ENCODE results near the gene NOTCH3.

The NOTCH3 gene

GRCh38 chr19:15123031-15123890, 77.5 kb downstream of the NOTCH3 start:
- no peak for DNase-seq (ENCODE audit: low read depth in 2 of 2)

- DNase-seq (ENCODE audit: low read depth in 2 of 2) = no peak
These were observed 78.3 kb downstream of the NOTCH3 start for GRCh38 chr19:15122331-15123030.

GRCh38 chr19:15120135-15121026, 80.4 kb downstream of the NOTCH3 start:
- no peak for DNase-seq (ENCODE audit: low read depth in 2 of 2)

GRCh38 chr19:15118789-15119494, 81.9 kb downstream of the NOTCH3 start:
- DNase-seq (ENCODE audit: low read depth in 2 of 2) = no peak

GRCh38 chr19:15118248-15118647, 82.5 kb downstream of the NOTCH3 start:
- no peak for DNase-seq (ENCODE audit: low read depth in 2 of 2)

- no peak for DNase-seq (ENCODE audit: low read depth in 2 of 2)
These were observed 83.9 kb downstream of the NOTCH3 start for GRCh38 chr19:15116856-15117255.

GRCh38 chr19:15115762-15116615, 84.8 kb downstream of the NOTCH3 start:
- DNase-seq (ENCODE audit: low read depth in 2 of 2) = no peak

GRCh38 chr19:15115080-15115479, 85.7 kb downstream of the NOTCH3 start:
- no peak for DNase-seq (ENCODE audit: low read depth in 2 of 2)

- DNase-seq (ENCODE audit: low read depth in 2 of 2) = no peak
These were observed 86.6 kb downstream of the NOTCH3 start for GRCh38 chr19:15114153-15114540.

GRCh38 chr19:15113245-15114152, 87.3 kb downstream of the NOTCH3 start:
- no peak for DNase-seq (ENCODE audit: low read depth in 2 of 2)

GRCh38 chr19:15112385-15112784, 88.4 kb downstream of the NOTCH3 start:
- no peak for DNase-seq (ENCODE audit: low read depth in 2 of 2)

- DNase-seq (ENCODE audit: low read depth in 2 of 2) = no peak
These were observed 89.0 kb downstream of the NOTCH3 start for GRCh38 chr19:15111758-15112157.

GRCh38 chr19:15110418-15110815, 90.4 kb downstream of the NOTCH3 start:
- no peak for DNase-seq (ENCODE audit: low read depth in 2 of 2)

- DNase-seq (ENCODE audit: low read depth in 2 of 2) = no peak
These were observed 90.9 kb downstream of the NOTCH3 start for GRCh38 chr19:15109768-15110417.

All from stimulated activated CD8-positive, alpha-beta memory T cell treated with anti-CD3 and anti-CD28 coated beads, Interleukin-15, amount 100 ng/mL, for 4 hours (primary cell).